NT2/D1 (cell line): ENCODE measurements around the gene CWC15.
"Not testable (repeated sequence)": the region's sequence is repeated elsewhere in the genome, so short reads cannot be mapped to it uniquely, and the experiment has no call there.

Source experiments
- SUZ12 ChIP-seq: IDR thresholded peaks from 2 replicates; pipeline ENCODE4 v1.6.1; 2011; ENCODE audit not compliant: insufficient read length, insufficient read depth; ENCODE audit errors: extremely low read depth
- YY1 ChIP-seq: IDR thresholded peaks from 2 replicates; pipeline ENCODE4 v1.6.1; 2011; ENCODE audit not compliant: insufficient read length, insufficient read depth
- ZNF274 ChIP-seq: IDR thresholded peaks from 2 replicates; pipeline ENCODE4 v1.6.1; 2011; ENCODE audit warnings: mild to moderate bottlenecking, low read depth, low read length

GRCh38 chr11:95021468-95021867 lies 48.1 kb upstream of the CWC15 start:
- TF ChIP-seq ZNF274, YY1, SUZ12: not testable (repeated sequence)
